ENCODE data around the gene ITGAL. TPM values are rescaled to one million over a fixed set of nuclear protein-coding genes. Genes with fewer than 3 reads are reported as not detected.
A peak's percentile ranks its signal among the peaks of the same experiment; 100 is the strongest.
"Not testable (repeated sequence)": the region's sequence is repeated elsewhere in the genome, so short reads cannot be mapped to it uniquely, and the experiment has no call there.

Gene ITGAL
- total RNA-seq, 1 experiment from 2014 or later = not detected

DNA sequence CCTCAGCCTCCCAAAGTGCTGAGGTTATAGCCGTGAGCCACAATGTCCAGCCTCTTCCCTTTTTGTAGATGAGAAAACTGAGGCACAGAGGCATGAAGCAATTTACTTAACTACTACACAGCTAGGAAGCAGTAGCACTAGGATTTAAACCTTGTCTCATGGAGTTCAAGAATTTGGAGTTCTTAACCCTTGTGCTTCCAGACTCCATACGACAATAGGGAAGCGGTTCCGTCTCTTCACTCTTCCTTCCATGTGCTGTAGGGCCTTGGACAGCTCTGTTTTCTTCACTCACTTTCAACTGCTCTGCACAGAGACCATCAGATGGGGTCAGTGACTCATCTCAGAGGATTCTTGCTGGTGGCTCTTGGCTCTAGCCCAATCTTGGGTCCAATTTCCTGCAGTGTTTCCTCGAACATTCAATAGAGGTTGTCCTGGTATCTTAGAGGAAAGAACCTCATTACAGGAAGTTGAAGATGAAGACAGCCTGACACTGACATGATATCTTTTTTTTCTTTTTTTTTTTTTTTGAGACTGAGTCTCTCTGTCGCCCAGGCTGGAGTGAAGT lies 19.3 kb downstream of the ITGAL start:
- DNase-seq (ENCODE audit: low read depth) = peak; percentile 80

DNA sequence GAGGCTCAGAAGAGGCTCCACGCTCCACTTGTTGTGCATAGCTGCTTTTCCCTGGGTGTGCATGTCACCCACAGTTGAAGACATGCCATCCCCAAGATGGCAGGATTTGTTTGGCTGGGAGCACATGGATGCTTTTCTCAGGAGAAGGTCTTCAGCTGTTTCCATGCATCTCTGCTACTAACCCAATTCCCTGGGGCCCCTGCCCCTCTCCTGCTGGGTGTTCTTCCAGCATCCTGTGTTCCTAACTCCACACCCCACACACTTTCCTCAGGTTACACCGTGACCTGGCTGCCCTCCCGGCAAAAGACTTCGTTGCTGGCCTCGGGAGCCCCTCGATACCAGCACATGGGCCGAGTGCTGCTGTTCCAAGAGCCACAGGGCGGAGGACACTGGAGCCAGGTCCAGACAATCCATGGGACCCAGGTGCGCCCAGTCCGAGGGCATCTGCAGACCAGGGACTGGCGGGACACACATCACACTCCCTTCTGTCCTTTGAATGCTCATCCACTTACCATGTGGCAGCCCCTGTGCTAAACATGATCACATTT lies 21.5 kb downstream of the ITGAL start:
- no peak for DNase-seq (ENCODE audit: low read depth)

DNA sequence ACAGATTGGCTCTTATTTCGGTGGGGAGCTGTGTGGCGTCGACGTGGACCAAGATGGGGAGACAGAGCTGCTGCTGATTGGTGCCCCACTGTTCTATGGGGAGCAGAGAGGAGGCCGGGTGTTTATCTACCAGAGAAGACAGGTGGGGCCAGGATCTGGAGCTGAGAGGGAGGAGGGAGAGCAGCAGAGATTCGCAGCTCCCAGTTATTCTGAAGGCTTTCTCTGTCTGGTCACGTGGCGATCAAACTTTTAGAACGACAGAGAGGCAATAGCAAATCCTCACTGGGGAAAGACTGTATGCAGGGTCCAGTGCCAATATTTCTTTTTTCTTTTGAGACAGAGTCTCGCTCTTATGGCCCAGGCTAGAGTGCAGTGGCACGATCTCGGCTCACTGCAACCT lies 22.2 kb downstream of the ITGAL start:
- DNase-seq (ENCODE audit: low read depth) = no peak

DNA sequence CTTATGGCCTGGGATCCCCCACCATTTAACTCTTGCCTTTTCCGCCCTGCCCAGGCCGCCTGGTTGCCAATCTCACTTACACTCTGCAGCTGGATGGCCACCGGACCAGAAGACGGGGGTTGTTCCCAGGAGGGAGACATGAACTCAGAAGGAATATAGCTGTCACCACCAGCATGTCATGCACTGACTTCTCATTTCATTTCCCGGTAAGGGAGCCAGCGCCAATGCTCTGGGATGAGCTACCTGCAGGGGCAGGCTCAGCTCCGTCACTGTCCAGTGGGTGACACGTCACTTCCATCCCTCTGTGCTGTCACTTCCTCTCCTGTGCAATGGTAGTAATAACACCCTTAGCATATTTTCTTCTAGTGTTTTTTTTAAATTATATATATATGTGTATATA lies 26.7 kb downstream of the ITGAL start:
- DNase-seq (ENCODE audit: low read depth) = no peak

DNA sequence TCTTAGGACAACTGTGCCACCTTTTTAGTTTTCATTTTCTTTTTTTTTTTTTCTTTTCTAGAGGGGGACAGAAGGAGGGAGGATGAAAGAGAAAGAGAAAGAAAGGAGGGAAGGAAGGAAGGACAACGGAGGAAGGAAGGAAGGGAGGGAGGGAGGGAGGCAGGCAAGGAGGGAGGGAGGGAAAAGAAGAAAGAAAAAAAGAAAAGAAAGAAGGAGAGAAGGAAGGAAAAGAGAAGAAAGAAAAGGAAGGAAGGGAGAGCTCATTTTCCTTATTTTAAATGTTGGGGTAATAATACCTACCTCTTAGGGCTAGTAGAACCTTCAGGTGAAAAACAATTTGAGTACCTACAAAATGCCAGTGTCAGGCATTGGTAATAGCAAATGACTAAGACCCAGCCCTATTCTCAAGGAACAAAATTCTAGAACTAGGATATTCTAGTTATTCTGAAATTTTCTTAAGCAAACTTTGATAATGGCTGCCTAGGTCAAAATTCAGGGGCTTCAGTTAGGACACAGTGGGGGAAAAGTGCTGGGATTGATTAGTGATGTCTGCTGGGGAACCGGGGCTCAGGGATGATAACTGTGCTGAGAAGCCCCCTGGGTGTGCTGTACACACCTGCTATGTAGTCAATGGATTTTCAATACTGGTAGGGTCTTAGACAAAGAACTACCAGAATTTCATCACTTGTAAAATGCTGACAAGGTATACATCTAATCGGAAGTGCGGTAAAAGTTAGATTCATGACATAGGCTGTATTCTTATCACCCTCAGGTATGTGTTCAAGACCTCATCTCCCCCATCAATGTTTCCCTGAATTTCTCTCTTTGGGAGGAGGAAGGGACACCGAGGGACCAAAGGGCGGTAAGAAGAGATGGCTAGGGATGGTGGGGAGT lies 31.1 kb downstream of the ITGAL start:
- no peak for DNase-seq (ENCODE audit: low read depth)

DNA sequence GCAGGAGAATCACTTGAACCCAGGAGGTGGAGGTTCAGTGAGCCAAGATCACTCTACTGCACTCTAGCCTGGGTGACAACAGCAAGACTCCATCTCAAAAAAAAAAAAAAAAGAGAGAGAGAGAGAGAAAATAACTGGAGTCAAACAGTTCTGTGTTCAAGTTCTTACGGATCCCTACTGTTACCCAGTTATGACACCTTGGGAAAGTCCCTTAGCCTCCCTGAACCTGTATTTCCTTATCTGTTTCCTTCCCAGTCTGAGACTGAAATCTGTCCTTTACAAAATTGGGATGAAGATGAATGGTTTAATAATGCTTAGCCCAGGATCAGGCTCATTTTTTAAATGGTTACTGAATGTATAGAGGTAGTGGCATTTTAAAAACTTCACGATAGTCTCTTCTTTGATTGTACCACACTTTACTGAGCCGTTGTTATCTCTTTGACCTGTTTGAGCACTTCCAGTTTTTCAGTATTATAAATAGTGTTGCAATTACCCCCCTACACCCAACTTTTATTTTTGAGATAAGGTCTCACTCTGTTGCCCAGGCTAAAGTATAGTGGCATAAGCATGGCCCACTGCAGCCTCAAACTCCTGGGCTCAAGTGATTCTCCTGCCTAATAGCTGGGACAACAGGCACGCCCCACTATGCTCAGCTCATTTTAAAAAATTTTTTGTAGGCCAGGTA lies 36.7 kb downstream of the ITGAL start:
- no peak for DNase-seq (ENCODE audit: low read depth)

DNA sequence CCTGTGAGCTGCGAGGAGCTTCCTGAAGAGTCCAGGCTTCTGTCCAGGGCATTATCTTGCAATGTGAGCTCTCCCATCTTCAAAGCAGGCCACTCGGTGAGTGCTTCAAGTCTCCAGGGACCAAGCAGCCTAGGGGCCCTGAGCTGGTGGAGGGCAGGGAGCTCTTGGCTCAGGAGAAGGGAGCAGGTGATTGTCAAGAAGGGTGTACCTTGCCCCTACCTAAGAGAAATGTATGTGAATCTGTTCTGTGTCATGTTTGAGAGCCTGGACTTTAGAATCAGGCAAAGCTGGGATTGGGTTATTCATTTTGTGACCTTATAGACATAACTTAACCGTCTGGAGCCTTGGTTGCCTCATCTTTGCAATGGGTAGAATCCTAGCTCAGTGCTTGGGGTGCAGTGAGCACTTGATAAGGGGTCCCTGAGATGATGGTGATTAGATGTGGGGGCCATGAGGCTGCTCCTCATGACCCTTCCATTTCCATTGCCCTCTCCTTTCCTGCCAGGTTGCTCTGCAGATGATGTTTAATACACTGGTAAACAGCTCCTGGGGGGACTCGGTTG lies 37.9 kb downstream of the ITGAL start:
- no peak for DNase-seq (ENCODE audit: low read depth)

DNA sequence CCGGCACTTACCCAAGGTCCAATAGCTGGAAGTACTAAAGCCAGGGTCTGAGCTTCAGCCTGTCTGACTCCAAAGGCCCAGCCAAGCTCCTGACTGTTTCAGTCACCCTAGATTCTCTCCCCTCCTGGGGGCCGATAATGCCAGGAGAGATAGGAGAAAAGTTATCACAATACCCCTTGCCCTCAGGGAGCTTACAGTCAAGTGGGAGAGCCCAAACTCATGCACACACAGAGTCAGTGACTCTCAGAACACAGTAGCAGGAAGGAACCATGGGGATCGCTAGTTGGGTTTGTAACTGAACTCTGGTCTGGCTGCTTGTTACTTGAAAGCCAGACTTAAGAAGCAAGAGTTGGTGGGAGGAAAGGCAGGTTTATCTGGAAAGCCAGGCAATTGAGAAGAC lies 39.0 kb downstream of the ITGAL start:
- no peak for DNase-seq (ENCODE audit: low read depth)

DNA sequence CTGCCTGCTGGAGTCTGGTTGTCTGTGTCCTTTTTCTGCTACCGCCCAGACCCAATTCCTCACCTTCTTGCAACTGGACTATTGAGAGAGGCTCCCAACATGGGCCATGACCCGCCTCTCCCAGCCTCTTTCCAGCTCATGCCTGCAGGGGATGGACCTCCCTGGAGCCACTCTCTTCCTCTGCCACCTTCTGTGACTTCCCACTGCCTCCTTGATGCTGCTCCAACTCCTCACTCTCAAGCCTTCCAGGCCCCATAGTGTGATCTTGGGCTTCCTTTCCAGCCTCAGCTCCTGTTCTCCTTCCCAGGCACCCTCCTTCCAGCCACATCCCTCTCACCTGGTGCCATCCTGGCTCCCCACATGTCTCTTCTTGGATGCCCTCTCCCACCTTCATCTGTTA lies 42.7 kb downstream of the ITGAL start:
- DNase-seq (ENCODE audit: low read depth) = no peak

DNA sequence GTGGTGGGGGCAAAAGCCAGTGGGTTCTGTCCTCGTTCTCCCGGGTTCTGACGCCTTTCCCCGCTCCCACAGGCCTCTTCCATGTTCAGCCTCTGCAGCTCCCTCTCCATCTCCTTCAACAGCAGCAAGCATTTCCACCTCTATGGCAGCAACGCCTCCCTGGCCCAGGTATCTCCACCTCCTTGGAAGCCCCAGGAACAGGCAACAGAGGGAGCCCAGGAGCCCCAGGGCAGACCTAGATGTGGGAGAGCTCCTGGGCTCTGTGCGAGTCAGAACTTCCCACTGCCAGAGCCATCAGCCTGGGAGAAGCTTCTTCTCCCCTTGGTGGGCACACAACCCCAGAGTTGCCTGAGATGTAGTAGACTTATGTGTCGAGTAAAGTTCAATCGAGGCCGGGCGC lies 46.0 kb downstream of the ITGAL start:
- DNase-seq (ENCODE audit: low read depth) = no peak

DNA sequence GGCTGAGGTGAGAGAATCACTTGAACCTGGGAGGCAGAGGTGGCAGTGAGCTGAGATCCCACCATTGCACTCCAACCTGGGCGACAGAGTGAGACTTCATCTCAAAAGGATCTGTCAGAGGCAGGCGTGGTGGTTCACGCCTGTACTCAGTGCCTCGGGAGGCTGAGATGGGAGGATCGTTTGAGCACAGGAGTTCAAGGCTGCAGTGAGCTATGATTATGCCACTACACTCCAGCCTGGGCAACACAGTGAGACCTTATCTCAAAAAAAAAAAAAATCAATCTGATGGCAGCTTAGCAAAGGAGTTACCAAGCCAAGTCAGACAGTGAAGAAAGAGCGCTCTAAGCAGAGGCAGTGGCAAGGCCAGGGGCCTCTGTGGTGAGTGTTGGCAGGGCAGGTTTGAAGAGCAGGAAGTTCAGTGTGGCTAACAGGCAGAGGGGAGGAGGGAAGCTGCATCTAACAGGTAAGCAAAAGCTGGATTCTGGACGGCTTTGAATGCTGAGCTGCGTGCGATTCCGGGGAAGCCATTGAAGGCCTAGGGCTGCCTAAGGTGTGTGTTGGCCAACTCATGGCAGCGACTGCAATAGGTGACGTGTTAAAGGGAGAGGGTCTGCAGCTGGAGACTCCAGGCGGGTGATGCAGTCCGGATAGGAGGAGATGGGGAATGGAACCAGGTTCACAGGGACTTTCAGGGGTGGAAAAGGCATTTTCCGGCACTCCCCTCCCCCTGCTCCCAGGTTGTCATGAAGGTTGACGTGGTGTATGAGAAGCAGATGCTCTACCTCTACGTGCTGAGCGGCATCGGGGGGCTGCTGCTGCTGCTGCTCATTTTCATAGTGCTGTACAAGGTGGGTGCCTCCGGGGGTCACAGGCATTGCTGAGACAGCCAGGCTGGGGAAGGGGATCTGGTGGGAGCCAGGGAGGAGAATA lies 46.8 kb downstream of the ITGAL start:
- DNase-seq (ENCODE audit: low read depth) = no peak

DNA sequence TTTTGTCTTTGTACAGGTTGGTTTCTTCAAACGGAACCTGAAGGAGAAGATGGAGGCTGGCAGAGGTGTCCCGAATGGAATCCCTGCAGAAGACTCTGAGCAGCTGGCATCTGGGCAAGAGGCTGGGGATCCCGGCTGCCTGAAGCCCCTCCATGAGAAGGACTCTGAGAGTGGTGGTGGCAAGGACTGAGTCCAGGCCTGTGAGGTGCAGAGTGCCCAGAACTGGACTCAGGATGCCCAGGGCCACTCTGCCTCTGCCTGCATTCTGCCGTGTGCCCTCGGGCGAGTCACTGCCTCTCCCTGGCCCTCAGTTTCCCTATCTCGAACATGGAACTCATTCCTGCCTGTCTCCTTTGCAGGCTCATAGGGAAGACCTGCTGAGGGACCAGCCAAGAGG lies 48.9 kb downstream of the ITGAL start:
- DNase-seq (ENCODE audit: low read depth) = no peak

DNA sequence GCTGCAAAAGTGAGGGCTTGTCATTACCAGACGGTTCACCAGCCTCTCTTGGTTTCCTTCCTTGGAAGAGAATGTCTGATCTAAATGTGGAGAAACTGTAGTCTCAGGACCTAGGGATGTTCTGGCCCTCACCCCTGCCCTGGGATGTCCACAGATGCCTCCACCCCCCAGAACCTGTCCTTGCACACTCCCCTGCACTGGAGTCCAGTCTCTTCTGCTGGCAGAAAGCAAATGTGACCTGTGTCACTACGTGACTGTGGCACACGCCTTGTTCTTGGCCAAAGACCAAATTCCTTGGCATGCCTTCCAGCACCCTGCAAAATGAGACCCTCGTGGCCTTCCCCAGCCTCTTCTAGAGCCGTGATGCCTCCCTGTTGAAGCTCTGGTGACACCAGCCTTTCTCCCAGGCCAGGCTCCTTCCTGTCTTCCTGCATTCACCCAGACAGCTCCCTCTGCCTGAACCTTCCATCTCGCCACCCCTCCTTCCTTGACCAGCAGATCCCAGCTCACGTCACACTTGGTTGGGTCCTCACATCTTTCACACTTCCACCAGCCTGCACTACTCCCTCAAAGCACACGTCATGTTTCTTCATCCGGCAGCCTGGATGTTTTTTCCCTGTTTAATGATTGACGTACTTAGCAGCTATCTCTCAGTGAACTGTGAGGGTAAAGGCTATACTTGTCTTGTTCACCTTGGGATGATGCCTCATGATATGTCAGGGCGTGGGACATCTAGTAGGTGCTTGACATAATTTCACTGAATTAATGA lies 49.5 kb downstream of the ITGAL start:
- DNase-seq (ENCODE audit: low read depth) = no peak

DNA sequence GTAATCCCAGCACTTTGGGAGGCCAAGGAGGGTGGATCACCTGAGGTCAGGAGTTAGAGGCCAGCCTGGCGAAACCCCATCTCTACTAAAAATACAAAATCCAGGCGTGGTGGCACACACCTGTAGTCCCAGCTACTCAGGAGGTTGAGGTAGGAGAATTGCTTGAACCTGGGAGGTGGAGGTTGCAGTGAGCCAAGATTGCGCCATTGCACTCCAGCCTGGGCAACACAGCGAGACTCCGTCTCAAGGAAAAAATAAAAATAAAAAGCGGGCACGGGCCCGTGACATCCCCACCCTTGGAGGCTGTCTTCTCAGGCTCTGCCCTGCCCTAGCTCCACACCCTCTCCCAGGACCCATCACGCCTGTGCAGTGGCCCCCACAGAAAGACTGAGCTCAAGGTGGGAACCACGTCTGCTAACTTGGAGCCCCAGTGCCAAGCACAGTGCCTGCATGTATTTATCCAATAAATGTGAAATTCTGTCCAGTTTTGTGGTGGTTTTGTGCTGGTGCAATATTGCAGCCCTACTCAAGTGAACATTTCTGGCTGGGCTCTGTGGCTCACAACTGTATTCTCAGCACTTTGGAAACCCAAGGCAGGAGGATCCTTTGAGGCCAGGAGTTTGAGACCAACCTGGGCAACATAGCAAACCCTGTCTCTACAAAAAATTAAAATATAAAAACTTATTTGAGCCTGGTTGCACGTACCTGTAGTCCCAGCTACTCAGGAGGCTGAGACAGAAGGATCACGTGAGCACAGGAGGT lies 50.3 kb downstream of the ITGAL start:
- not testable (repeated sequence) for DNase-seq (ENCODE audit: low read depth)

DNA sequence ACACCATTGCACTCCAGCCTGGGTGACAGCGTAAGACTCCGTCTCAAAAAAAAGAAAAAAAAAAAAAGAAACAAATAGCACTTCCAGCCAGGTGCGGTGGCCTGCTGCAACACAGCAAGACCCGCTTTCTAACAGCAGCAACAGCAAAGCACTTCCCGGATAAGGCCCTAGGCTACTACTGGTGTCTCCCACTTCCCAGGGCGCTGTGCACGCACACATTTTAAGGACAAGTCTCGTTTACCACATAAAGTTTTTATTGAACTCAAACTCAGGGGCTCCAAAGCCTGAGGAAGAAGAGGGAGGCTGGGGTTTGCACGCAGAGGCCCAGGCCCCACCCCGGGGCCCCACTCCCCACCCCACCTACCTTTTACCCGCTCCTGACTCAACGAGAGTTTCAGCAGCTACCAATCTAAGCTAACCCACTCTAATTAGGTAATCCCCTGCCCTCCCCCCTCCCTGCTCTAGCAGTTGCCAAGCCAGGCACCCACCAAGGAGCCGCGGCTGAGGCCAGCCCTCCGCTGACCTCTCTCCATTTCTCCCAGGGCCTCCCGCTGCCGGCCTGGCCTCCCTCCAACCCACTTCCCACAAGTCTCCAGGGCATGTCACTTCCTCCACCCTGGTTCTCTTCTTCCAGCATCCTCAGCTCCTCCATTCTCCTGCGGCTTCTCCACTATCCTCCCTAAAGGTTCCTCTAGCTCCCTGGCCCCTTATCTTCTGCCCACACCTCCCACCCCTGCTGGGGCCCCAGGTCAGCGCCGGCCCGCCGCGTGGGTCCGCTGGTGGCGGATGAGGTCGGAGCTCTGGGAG lies 51.4 kb downstream of the ITGAL start:
- DNase-seq (ENCODE audit: low read depth) = peak; percentile 19

DNA sequence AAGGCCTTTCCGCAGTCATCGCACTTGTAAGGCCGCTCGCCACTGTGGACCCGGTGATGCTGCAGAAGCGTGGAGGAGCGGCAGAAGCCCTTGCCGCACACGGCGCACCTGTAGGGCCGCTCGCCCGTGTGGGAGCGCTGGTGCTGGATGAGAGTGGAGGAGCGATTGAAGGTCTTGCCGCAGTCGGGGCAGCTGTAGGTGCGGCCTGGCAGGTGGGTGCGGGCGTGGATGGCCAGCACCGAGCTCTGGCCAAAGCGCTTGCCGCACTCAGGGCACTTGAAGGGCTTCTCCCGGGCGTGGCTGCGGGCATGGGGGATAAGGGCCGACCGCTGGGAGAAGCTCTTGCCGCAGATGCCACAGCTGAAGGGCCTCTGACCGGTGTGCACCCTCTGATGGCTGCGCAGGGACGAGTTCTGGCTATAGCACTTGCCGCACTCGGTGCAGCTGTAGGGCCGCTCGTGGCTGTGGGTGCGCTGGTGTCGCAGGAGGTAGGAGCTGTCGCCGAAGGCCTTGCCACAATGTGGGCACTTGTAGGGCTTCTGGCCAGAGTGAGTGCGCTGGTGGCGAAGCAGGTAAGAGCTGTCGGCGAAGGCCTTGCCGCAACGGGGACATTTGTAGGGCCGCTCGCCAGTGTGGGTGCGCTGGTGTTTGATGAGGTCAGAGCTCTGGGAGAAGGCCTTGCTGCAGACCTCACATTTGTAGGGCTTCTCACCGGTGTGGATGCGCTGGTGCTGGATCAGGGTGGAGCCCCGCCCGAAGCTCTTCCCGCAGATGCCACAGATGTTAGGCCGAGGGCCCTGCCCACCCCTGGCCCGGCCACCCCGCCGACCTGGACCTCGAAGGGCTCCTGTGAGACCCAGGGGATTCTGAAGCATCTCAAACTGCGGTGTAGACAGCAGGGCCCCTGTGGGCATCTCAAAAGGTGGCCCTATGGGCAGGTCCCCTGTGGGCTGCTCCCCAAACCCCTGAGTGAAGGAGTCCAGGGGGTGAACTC lies 52.3 kb downstream of the ITGAL start:
- no peak for DNase-seq (ENCODE audit: low read depth)

DNA sequence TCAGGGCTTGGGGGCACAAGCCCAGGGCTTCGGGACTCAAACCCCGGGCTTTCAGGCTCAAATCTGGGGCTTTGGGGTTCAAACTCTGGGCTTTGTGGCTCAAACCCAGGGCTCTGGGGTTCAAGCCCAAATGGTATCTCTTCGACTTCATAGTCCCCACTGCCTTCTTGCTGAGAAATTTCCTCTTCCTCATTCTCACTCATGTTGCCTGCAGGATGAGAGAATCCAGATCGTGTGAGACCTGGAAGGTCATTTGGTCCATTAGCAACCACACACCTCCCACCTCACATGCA lies 53.2 kb downstream of the ITGAL start:
- no peak for DNase-seq (ENCODE audit: low read depth)

Data from Daoy (cell line).